Smooth muscle cell (in vitro differentiated cells): ENCODE results near the gene KIF26B. TPM values are rescaled to one million over a fixed set of nuclear protein-coding genes. Genes with fewer than 3 reads are reported as not detected.
A peak's percentile ranks its signal among the peaks of the same experiment; 100 is the strongest.

ENCODE experiments used
- DNase-seq: peaks from one replicate; lab custom pipeline; 2025; ENCODE audit not compliant: unreplicated experiment; lab: John Stamatoyannopoulos, UW
- H2AFZ ChIP-seq: fragments of 200-600 bp; sonication (generic); 2 replicates; pipeline ENCODE4 v1.6.0; 2016; ENCODE audit warnings: antibody characterized with exemption, low read depth, mild to moderate bottlenecking
- H3F3A ChIP-seq: fragments of 200-600 bp; sonication (generic); 2 replicates; pipeline ENCODE4 v1.6.0; 2017; ENCODE audit warnings: antibody characterized with exemption, low read depth
- H3K27ac ChIP-seq: fragments of 200-600 bp; sonication (generic); 2 replicates; pipeline ENCODE4 v1.5.1; 2016; ENCODE audit warnings: low read depth, mild to moderate bottlenecking
- H3K27me3 ChIP-seq: fragments of 200-600 bp; sonication (generic); 2 replicates; pipeline ENCODE4 v1.6.1; 2016; ENCODE audit warnings: low read depth, mild to moderate bottlenecking
- H3K36me3 ChIP-seq: fragments of 200-600 bp; sonication (generic); 2 replicates; pipeline ENCODE4 v1.5.1; 2016; ENCODE audit warnings: low read depth
- H3K4me1 ChIP-seq: fragments of 200-600 bp; sonication (generic); 2 replicates; pipeline ENCODE4 v1.5.1; 2016; ENCODE audit warnings: low read depth
- H3K4me2 ChIP-seq: fragments of 200-600 bp; sonication (generic); 2 replicates; pipeline ENCODE4 v1.6.0; 2016; ENCODE audit warnings: mild to moderate bottlenecking
- H3K4me3 ChIP-seq: fragments of 200-600 bp; sonication (generic); 2 replicates; pipeline ENCODE4 v1.5.1; 2016; ENCODE audit warnings: mild to moderate bottlenecking
- H3K79me2 ChIP-seq: fragments of 200-600 bp; sonication (generic); 2 replicates; pipeline ENCODE4 v1.6.0; 2016; ENCODE audit warnings: low read depth, mild to moderate bottlenecking
- H3K9ac ChIP-seq: fragments of 200-600 bp; sonication (generic); 2 replicates; pipeline ENCODE4 v1.6.0; 2016; ENCODE audit warnings: low read depth
- H3K9me3 ChIP-seq: fragments of 200-600 bp; sonication (generic); replicated peaks from 2 replicates; pipeline ENCODE4 v1.5.1; 2016; ENCODE audit warnings: low read depth
- H4K20me1 ChIP-seq: fragments of 200-600 bp; sonication (generic); 2 replicates; pipeline ENCODE4 v1.6.0; 2016; ENCODE audit warnings: low read depth
- CTCF ChIP-seq: fragments of 200-600 bp; sonication (generic); IDR thresholded peaks from 2 replicates; pipeline ENCODE4 v1.5.1; 2017; ENCODE audit warnings: borderline replicate concordance, mild to moderate bottlenecking, antibody characterized with exemption; ENCODE audit not compliant: insufficient read depth, poor library complexity, severe bottlenecking
- WGBS: methylation state at CpG from one replicate; pipeline ENCODE4 v1.1.7; 2016; ENCODE audit warnings: low lambda C conversion rate; 5-methylcytosine and 5-hydroxymethylcytosine counted together
- polyA plus RNA-seq: library from polyadenylated mRNA; unstranded; fragments of >200 nt; fragmentation: Nextera tagmentation; extraction: Ambion mirVana; gene quantifications from 2 replicates; pipeline ENCODE4 v1.2.1, GENCODE V29; 2016
- total RNA-seq: library from RNA; depleted of rRNA; stranded (reverse); fragments of >200 nt; gene quantifications from 2 replicates; pipeline ENCODE4 v1.2.3, GENCODE V29; 2014

The KIF26B gene
- total and polyA plus RNA-seq, 2 experiments from 2014 or later, result 24.9 to 43.3 TPM

DNA sequence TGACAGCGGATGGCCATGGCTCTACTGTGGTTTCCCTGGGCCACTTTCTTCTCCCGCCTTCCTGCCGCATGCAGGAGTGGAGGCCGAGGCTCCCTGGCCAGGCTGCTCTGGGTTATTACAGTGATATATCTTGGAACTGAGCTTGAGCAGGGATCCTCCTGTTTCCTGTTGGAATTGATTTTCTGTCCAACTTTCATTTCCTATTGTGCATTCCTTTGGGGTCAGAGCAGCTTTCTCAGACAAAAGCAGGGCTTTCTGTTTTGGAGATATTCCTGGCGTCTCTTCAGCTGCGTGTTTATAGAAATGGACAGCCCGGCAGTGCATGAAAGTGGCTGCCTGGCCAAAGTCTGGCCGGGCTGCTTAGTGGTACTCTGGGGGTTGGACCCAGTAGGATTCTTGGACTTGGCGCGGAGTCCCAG lies 146.4 kb downstream of the KIF26B start:
- TF ChIP-seq CTCF, result no peak
- Histone ChIP-seq H3K36me3 (no peaks in the 10 kb centered on the region), H3K4me1 (no peaks in the 10 kb centered on the region), H3K27ac (no peak overlapping the region), H3K4me3 (no peak overlapping the region), H2AFZ (no peak overlapping the region), H3F3A (peaks cover 16% of the 10 kb centered on the region), H3K4me2 (peak overlapping the region; percentile 55), H3K27me3 (no peaks in the 10 kb centered on the region), H3K9ac (no peak overlapping the region), H4K20me1 (peaks cover 98% of the 10 kb centered on the region), H3K9me3 (no peaks in the 10 kb centered on the region), H3K79me2 (peaks cover 65% of the 10 kb centered on the region)
- DNase-seq, result no peak
- 53% methylated on average over 10 of the region's 10 CpGs for WGBS

DNA sequence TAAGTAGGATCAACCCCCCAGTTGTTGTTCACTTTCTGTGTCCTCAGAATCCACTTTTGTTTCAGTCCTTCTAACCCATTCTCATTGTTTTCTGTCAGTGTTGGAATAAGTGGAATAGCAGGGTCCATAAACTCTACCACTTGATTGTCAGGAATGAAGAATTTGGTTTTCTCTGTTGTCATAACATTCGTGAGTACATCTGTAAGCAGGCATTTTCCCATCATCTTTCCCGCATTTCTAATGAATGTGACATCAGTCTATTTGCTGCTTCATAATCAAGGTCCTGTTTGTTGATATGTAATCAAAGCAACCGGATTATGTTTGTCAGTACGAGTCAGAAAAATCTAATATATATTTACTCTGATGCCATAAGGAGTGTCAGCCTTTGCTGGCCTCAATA lies 147.1 kb downstream of the KIF26B start:
- Histone ChIP-seq H3K4me2 (no peak overlapping the region), H3K9me3 (no peaks in the 10 kb centered on the region), H3K79me2 (peaks cover 63% of the 10 kb centered on the region), H4K20me1 (peaks cover 98% of the 10 kb centered on the region), H3K4me3 (no peak overlapping the region), H3K4me1 (no peaks in the 10 kb centered on the region), H3K27me3 (no peaks in the 10 kb centered on the region), H3K36me3 (no peaks in the 10 kb centered on the region), H3F3A (peaks cover 16% of the 10 kb centered on the region), H3K9ac (no peak overlapping the region), H3K27ac (no peak overlapping the region), H2AFZ (no peak overlapping the region)
- no peak for TF ChIP-seq CTCF
- no peak for DNase-seq
- WGBS, result 82% methylated on average over 4 of the region's 4 CpGs

DNA sequence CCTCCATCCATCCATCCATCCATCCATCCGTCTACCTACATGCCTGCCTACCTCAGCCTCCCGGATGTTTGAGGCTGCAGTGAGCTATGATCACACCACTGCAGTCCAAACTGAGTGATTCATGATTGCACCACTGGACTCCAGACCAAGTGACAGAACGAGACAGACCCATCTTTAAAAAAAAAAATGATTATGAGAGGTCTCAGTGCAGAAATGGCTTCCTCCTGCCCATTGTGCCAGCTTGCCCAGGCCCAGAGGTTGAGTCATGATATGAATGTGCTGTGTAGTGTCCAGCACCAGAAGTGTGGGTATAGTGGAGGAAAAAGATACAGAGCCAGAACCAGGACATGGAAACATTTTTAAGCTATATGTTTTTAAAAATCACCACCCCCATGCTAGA lies 149.9 kb downstream of the KIF26B start:
- H3F3A ChIP-seq, result peaks cover 19% of the 10 kb centered on the region
- WGBS, result 53% methylated on average over 3 of the region's 3 CpGs
- H3K9ac ChIP-seq, result no peak overlapping the region
- peaks cover 95% of the 10 kb centered on the region for H4K20me1 ChIP-seq
- no peak for TF ChIP-seq CTCF
- peak overlapping the region; percentile 13 for H3K27ac ChIP-seq
- H3K9me3 ChIP-seq, result no peaks in the 10 kb centered on the region
- H3K36me3 ChIP-seq, result no peaks in the 10 kb centered on the region
- H3K4me2 ChIP-seq, result no peak overlapping the region
- H3K4me1 ChIP-seq, result no peaks in the 10 kb centered on the region
- no peaks in the 10 kb centered on the region for H3K27me3 ChIP-seq
- no peak for DNase-seq
- no peak overlapping the region for H2AFZ ChIP-seq
- H3K4me3 ChIP-seq, result no peak overlapping the region
- peaks cover 65% of the 10 kb centered on the region for H3K79me2 ChIP-seq

DNA sequence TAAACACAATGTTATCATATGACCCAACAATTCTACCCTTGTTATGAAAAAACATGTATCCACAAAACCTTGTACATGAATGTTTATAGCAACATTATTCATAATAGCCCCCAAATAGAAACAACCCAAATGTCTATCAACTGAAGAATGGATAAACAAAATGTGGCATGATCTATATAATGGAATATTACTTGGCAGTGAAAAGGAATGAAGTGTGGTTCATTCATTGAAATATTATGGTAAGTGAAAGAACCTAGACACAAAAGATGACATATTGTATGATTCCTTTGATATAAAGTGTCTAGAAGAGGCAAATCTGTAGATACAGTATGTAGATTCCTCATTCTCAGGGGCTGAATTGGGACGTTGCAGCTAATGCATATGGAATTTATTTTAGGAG lies 151.2 kb downstream of the KIF26B start:
- Histone ChIP-seq H3K4me2 (no peak overlapping the region), H3K9me3 (no peaks in the 10 kb centered on the region), H3K4me1 (peaks cover 11% of the 10 kb centered on the region), H3K27ac (no peak overlapping the region), H4K20me1 (peaks cover 95% of the 10 kb centered on the region), H3K36me3 (no peaks in the 10 kb centered on the region), H3F3A (peaks cover 19% of the 10 kb centered on the region), H3K4me3 (no peak overlapping the region), H3K9ac (no peak overlapping the region), H2AFZ (no peak overlapping the region), H3K79me2 (peaks cover 57% of the 10 kb centered on the region), H3K27me3 (no peaks in the 10 kb centered on the region)
- WGBS, result 94% methylated on average over 1 of the region's 1 CpG
- DNase-seq, result no peak
- TF ChIP-seq CTCF, result no peak
